Cardiac fibroblast (primary cell): ENCODE results near the gene MDM2.

ENCODE experiments used
- DNase-seq, 2 donors: peaks; one replicate each; pipeline versions ENCODE4 v3.0.0 to v3.0.0-alpha.2; 2010; ENCODE audit warnings: low read depth in 2 of 2
- H3K4me3 ChIP-seq, 2 donors: replicated peaks in 1 of 2; 1 replicate in 1 of 2; 2 replicates in 1 of 2; pipeline ENCODE4 v1.5.1; 2011; ENCODE audit warnings: low read depth in 2 of 2, low read length in 2 of 2, mild to moderate bottlenecking in 2 of 2, moderate library complexity in 1 of 2
- TF ChIP-seq, protein P1 (sequence below): IDR thresholded peaks from one replicate; pipeline ENCODE4 v1.5.1; 2011; ENCODE audit warnings: low read depth, mild to moderate bottlenecking, low read length, inconsistent platforms

Gene MDM2

DNA sequence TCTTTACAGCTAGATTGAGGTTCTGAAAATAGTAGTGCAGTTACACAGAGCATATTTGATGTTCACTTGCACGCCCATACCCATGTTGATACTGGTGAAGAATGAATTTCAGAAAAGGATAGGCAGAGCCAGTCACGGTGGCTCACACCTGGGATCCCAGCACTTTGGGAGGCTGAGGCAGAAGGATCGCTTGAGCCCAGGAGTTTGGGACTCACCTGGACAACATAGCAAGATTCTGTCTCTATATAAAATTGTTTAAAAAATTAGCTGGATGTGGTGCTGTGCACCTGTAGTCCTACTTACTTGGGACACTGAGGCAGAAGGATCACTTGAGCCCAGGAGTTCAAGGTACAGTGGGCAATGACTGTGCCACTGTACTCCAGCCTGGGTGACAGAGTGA is 56.6 kb downstream of the MDM2 start:
- DNase-seq: no peak
- H3K4me3 ChIP-seq: no peak overlapping the region
- TF ChIP-seq, protein P1, sequence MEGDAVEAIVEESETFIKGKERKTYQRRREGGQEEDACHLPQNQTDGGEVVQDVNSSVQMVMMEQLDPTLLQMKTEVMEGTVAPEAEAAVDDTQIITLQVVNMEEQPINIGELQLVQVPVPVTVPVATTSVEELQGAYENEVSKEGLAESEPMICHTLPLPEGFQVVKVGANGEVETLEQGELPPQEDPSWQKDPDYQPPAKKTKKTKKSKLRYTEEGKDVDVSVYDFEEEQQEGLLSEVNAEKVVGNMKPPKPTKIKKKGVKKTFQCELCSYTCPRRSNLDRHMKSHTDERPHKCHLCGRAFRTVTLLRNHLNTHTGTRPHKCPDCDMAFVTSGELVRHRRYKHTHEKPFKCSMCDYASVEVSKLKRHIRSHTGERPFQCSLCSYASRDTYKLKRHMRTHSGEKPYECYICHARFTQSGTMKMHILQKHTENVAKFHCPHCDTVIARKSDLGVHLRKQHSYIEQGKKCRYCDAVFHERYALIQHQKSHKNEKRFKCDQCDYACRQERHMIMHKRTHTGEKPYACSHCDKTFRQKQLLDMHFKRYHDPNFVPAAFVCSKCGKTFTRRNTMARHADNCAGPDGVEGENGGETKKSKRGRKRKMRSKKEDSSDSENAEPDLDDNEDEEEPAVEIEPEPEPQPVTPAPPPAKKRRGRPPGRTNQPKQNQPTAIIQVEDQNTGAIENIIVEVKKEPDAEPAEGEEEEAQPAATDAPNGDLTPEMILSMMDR: no peak

DNA sequence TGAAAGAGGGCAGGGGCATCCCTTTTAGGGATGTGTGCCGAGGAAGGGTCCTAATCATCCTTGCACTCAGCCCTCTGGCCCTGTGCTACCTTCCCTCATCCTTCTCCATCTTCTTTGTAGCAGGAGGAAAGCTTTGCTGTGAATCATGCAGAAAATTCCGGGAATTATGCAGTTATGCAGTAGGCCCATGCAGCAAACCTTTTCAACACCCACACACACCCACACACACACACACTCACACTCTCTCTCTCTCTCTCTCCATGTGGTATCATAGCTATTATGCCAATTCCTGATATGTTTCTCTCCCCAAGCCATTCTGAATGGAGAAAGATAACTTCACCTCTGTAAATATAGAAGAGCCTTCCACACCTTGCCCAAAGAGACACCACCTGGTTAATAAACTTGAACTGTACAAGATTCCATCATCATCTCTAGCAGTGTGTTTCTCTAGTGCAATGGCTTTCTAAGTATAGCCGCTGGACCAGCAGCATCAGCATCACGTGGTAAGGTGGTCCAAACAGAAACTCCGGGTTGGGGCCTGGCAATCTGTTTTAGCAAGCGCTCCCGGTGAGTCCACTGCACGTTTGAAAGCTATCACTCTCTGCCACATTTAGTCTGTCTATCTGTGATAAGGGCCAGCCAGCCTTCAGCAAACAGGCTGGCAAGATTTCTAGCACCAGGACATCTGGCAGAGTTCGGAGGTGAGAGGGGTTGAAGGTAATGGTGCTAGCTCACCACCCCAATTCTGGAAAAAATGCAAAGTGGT is 57.6 kb downstream of the MDM2 start:
- H3K4me3 ChIP-seq: no peak overlapping the region
- TF ChIP-seq, protein P1: no peak
- peak in 1 of 2 donors; percentile 13 for DNase-seq

DNA sequence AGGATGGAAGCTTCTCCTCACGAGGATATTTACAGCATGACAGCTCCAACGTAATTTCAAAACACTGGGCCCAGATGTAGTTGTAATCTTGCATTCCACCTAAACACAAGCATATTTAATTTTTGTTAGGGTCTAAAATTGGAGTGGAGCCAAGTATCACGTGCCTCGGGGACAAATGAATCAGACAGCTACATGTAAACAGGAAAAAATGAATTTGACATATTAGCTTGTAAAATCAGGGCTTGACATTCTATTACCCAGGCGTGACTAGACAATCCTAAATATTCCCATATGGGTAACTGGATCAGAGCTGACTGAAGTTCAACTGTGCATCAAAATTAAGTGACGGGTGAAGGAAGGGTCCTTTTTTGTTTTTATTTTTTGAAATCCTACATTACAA is 59.0 kb downstream of the MDM2 start:
- TF ChIP-seq, protein P1: no peak
- no peak overlapping the region for H3K4me3 ChIP-seq
- DNase-seq: no peak

- DNase-seq: no peak
- TF ChIP-seq, protein P1: no peak
- H3K4me3 ChIP-seq: no peak overlapping the region
Measured at GRCh38 chr12:68867606-68868005, 59.6 kb downstream of the MDM2 start.

GRCh38 chr12:68868043-68868790 is 60.2 kb downstream of the MDM2 start:
- H3K4me3 ChIP-seq: no peak overlapping the region

DNA sequence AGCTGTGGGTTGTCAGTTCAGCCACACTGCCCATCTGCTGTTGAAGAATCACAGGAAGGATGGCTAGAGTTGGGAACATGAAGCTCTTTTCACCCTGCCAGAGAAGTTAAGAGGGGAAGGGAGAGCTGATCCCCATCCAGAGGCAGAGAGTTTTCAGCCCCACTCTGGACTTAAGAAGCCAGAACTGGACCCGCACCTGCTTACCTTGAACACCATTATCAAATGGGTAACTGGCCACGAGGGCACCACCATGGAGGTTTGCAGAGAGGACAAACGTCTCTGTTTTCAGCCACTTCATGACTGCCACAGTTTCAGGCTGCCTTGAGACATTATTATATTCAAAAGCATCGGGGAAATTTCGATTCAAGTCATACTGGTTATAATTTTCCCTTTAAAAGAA is 62.0 kb downstream of the MDM2 start:
- DNase-seq: no peak
- no peak overlapping the region for H3K4me3 ChIP-seq
- TF ChIP-seq, protein P1: no peak

More at GRCh38 chr12:68868043-68868790, 60.2 kb downstream of the MDM2 start:
- TF ChIP-seq, protein P1: no peak
- DNase-seq: no peak
